HFF-Myc (cell line): ENCODE measurements around the gene SIRT2.

Source experiments
- DNase-seq: peaks from one replicate; pipeline ENCODE4 v3.0.0-alpha.2; 2011; ENCODE audit warnings: low read depth; ENCODE audit errors: extremely low read depth
- H3K4me3 ChIP-seq: replicated peaks from 2 replicates; pipeline ENCODE4 v1.5.1; 2011; ENCODE audit warnings: low read depth, mild to moderate bottlenecking, control low read depth, low read length
- CTCF ChIP-seq: IDR thresholded peaks from 2 replicates; pipeline ENCODE4 v1.5.1; 2012; ENCODE audit warnings: mild to moderate bottlenecking, low read depth, low read length, control low read depth; ENCODE audit errors: missing control alignments

Gene SIRT2

GRCh38 chr19:38918526-38918925 is 19.1 kb upstream of the SIRT2 start:
- H3K4me3 ChIP-seq, result no peak overlapping the region
- no peak for TF ChIP-seq CTCF
- DNase-seq, result no peak

- DNase-seq, result no peak
- H3K4me3 ChIP-seq, result no peak overlapping the region
- TF ChIP-seq CTCF, result no peak
Observed at GRCh38 chr19:38917921-38918491, 18.6 kb upstream of the SIRT2 start.

- no peak for DNase-seq
- no peak overlapping the region for H3K4me3 ChIP-seq
- TF ChIP-seq CTCF, result no peak
Observed at GRCh38 chr19:38917516-38917915, 18.1 kb upstream of the SIRT2 start.

- no peak for TF ChIP-seq CTCF
- no peak overlapping the region for H3K4me3 ChIP-seq
- DNase-seq, result no peak
Observed at GRCh38 chr19:38915329-38916321, 16.2 kb upstream of the SIRT2 start.

- no peak overlapping the region for H3K4me3 ChIP-seq
- DNase-seq, result no peak
- TF ChIP-seq CTCF, result no peak
Observed at GRCh38 chr19:38913958-38914357, 14.5 kb upstream of the SIRT2 start.

- no peak overlapping the region for H3K4me3 ChIP-seq
- no peak for DNase-seq
- no peak for TF ChIP-seq CTCF
Observed at GRCh38 chr19:38912600-38913514, 13.4 kb upstream of the SIRT2 start.
